Measurements from ENCODE around the gene FUT7. TPM values are rescaled to one million over a fixed set of nuclear protein-coding genes. Genes with fewer than 3 reads are reported as not detected.

Gene FUT7
- total and polyA plus RNA-seq, 2 of the 13 experiments (the other 11 are each of a cell fraction or from before 2014, with no cell fraction given): 0.05 TPM; not detected in 1

- TF ChIP-seq, protein P1, sequence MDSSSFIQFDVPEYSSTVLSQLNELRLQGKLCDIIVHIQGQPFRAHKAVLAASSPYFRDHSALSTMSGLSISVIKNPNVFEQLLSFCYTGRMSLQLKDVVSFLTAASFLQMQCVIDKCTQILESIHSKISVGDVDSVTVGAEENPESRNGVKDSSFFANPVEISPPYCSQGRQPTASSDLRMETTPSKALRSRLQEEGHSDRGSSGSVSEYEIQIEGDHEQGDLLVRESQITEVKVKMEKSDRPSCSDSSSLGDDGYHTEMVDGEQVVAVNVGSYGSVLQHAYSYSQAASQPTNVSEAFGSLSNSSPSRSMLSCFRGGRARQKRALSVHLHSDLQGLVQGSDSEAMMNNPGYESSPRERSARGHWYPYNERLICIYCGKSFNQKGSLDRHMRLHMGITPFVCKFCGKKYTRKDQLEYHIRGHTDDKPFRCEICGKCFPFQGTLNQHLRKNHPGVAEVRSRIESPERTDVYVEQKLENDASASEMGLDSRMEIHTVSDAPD (CRISPR knock-in tag; IDR thresholded peaks at IDR 0.05): no peak
- TF ChIP-seq TAF15 (IDR thresholded peaks at IDR 0.05; ENCODE audit: low read depth, low read length, poor library complexity, severe bottlenecking): no peak
- TF ChIP-seq, protein P2, sequence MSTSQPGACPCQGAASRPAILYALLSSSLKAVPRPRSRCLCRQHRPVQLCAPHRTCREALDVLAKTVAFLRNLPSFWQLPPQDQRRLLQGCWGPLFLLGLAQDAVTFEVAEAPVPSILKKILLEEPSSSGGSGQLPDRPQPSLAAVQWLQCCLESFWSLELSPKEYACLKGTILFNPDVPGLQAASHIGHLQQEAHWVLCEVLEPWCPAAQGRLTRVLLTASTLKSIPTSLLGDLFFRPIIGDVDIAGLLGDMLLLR (CRISPR knock-in tag; IDR thresholded peaks at IDR 0.05): no peak
- no peak for TF ChIP-seq ZNF143 (CRISPR knock-in tag; IDR thresholded peaks at IDR 0.05)
- no peak for TF ChIP-seq ZNF432 (CRISPR knock-in tag; IDR thresholded peaks at IDR 0.05; ENCODE audit: borderline replicate concordance)
- TF ChIP-seq ZNF652 (CRISPR knock-in tag; IDR thresholded peaks at IDR 0.05; ENCODE audit: borderline replicate concordance, low read depth): 0 out of 2 replicates have a peak, but pooled peaks have one; percentile 44
- no peak for TF ChIP-seq ZNF841 (CRISPR knock-in tag; IDR thresholded peaks at IDR 0.05; ENCODE audit: borderline replicate concordance)
- no peak for TF ChIP-seq MAFG (CRISPR knock-in tag; IDR thresholded peaks at IDR 0.05)
- TF ChIP-seq, protein P3, sequence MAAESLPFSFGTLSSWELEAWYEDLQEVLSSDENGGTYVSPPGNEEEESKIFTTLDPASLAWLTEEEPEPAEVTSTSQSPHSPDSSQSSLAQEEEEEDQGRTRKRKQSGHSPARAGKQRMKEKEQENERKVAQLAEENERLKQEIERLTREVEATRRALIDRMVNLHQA (CRISPR knock-in tag; IDR thresholded peaks at IDR 0.05): no peak
- no peak for TF ChIP-seq ZNF318 (CRISPR knock-in tag; IDR thresholded peaks at IDR 0.05)
- no peak for TF ChIP-seq MLLT10 (CRISPR knock-in tag; IDR thresholded peaks at IDR 0.05)
- TF ChIP-seq MATR3 (CRISPR knock-in tag; IDR thresholded peaks at IDR 0.05): no peak
- TF ChIP-seq HNF4G (IDR thresholded peaks at IDR 0.05; ENCODE audit: borderline replicate concordance, low read depth, low read length): no peak
- no peak for TF ChIP-seq HNF4G (CRISPR knock-in tag; IDR thresholded peaks at IDR 0.05; ENCODE audit: borderline replicate concordance, low read depth)
Observed at GRCh38 chr9:137052998-137053943, 21.4 kb upstream of the FUT7 start (continued).
